Measurements from ENCODE around the gene TOMT. TPM values are rescaled to one million over a fixed set of nuclear protein-coding genes. Genes with fewer than 3 reads are reported as not detected.
"Not testable (repeated sequence)": the region's sequence is repeated elsewhere in the genome, so short reads cannot be mapped to it uniquely, and the experiment has no call there.

TOMT gene
- total RNA-seq, 1 donor from 2014 or later: not detected

DNA sequence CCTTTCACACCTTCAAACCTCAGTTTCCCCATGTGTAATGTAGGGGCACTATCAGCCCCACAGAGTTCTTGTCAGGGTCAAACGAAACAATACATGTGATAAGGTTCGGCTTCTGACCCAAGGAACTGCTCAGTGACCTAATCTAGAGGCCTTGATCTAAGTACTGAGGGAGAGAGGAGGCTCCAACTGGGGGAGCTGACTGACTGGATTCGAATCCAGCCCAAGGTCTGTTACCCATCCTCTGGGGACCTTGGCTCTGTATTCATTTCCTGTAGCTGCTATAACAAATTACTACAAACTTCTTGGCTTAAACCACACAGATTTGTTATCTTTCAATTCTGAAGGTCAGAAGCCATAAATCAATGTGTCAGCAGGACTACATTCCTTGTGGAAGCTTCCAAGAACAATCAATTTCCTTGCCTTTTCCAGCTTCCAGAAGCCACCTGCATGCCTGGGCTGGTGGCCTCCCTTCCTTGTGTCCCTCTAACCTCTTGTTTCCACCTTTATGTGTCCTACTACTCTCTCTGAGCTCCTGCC, 17.5 kb downstream of the TOMT start:
- no peak for DNase-seq (ENCODE audit: low read depth, low spot score)

DNA sequence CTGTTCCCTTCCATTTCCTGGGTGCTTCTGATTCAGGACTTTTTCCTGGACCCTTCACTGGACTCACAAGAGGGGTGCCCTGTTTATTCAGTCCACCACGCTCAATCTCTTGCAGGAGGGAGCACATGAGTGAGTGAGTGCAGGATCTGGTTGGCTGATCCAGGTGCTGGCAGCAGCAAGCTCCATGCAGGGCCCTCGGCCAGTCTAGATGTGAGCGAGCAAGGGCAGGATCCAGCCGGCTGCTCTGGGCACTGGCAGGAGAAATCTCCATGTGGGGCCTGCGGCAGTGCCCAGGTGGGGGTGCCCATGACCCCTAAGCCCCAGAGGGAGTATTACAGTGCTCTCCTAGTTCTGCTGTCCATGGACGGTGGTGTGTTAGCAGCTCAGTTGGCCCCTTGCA, 18.3 kb downstream of the TOMT start:
- DNase-seq (ENCODE audit: low read depth, low spot score): no peak

DNA sequence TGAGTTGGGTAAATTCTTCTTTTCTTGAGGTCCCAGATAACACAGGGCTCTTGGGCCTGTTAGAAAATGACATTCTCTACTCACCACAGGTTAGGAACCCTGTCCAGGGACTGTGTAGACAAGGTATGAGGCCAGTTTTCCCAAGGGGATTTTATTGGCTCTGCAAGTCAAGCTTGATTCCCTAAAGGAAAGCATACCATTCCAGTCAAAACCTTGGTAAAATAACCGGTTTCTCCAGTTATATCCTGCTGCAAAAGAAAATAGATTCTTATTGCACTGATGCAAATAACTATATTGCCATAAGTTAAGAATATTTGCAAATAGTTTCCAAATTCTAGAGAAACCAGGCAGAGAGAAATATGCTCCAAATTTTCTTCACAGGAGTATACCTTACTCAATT, 20.2 kb downstream of the TOMT start:
- DNase-seq (ENCODE audit: low read depth, low spot score): no peak

DNA sequence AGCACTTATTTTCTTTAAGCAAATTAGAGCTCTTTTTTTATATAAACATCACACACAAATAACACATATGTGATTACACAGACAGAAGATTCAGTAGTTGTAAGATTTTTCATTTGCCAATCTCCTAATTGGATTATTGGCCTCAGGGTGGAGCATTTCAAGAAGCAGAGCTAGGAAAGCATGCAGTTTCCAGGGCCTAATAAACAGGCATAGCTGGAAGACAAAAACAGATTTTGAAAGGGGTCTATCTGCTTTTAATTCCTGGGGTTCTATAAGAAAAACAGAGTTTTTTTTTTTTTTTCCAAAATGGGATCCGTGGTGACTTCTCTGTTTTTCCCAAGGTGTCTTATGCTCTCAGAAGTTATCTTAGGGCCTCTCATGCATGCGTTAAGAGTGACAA, 22.2 kb downstream of the TOMT start:
- DNase-seq (ENCODE audit: low read depth, low spot score): no peak

DNA sequence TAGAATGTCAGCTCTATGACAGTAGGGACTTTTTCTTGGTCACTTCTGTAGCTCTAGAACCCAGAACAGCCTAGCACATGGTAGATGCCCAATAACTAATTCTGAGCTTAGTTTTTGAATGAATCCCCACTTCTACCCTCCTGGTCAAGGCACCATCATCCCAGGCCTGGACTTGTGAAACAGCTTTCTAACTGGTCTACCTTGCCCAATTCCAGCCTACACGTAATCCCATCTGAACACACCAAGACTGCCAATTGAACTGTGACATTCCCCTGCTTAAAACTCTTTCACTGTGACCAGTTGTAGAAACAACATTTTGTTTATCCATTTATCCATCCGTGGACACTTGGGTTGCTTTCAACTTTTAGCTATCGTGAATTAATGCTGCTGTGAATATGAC, 23.7 kb downstream of the TOMT start:
- no peak for DNase-seq (ENCODE audit: low read depth, low spot score)

DNA sequence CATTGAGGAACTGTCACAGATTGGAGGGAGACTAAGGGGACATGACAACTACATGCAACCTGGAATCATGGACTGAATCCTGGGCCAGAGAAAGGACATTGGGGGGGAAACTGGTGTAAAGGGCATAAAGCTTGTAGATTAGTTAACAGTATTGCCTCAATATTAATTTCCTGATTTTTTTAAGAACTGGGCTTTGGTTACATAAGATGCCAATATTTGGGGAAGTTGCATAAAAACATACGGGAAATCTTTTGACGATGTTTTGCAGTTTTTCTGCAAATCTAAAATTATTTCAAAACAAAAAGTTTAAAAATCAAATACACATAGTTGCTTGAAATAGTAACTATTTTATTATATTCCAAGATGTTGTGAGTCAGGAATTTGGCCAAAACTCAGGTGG, 26.9 kb downstream of the TOMT start:
- no peak for DNase-seq (ENCODE audit: low read depth, low spot score)

DNA sequence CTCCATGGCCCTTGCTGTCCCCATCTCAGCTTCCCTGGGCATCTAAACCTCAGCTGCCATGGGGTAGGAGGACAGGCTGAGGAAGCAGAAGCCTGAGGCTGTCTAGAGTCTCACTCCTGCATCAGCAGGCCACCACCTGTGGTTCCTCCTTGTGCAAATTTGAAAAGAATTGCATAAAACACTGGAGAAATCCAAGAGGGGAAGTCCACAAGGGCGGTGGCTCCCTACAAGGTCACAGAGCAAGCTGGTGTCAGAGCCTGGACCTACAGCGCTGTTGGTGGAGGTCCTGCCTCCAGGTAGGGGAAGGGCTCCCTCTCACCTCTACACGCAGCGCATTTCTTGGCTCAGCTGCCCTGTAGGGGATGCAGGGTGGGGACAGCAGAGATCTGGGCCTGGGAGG, 29.7 kb downstream of the TOMT start, which contains the start of gene FOLR3:
FOLR3 (plus strand) TSS at position 253 of the 400 bp plus-strand sequence. CDS start 228 bp downstream, outside the sequence.
- DNase-seq (ENCODE audit: low read depth, low spot score): not testable (repeated sequence)

DNA sequence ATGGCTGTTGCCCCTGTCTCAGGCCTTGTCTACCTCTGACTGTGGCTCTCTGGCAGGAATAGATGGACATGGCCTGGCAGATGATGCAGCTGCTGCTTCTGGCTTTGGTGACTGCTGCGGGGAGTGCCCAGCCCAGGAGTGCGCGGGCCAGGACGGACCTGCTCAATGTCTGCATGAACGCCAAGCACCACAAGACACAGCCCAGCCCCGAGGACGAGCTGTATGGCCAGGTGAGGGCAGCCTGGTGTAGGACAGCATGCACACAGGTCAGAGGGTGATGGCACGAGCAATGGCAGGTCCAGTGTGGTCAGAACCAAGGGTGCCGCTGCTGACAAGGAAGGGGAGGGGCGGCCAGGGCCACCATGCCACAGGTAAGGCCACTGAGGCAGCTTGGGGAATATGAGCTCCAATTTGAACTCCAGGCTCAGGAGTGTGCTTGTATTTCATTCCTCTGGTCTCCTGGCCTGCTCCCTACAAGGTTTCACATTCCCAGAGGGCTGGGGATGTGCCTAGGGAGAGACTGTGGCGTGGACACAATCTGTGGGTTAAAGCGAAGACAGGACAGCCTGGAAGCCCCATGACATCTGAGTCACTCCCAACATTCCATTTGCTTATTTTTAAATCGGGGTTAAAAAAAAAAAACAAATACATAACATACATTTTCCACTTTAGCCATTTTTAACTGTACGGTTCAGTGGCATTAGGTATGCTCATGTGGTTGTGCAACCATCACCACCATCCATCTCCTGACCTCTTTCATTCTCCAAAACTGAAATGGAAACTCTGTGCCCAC, 30.4 kb downstream of the TOMT start:
- no peak for DNase-seq (ENCODE audit: low read depth, low spot score)

DNA sequence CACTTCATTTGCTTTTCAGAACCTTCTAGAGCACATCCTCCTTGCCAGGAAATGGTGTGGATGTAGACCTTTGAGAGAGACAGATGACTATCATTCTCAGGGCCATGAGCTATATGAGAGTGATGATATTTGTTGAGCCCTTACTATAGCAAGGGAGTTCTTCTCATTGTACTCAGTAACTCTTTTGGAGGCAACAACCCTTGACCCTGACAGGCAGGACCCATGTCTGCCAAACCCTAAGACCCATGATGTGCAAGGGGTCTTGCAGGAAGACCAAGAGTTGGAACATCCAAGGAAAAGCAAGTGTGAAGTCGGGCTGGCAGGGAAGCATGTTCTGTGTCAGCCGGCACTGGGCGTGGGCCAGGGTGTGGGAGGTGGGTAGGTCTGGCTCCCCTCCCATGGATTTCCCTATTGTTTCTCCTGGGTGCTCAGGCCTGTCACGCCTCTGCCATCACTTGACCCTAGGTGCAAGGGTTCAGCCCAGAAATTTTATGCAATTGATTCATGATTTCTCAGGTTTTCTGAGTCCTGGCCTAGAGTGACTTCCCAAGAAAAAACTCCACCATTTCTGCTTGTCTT, 31.0 kb downstream of the TOMT start:
- DNase-seq (ENCODE audit: low read depth, low spot score): no peak

DNA sequence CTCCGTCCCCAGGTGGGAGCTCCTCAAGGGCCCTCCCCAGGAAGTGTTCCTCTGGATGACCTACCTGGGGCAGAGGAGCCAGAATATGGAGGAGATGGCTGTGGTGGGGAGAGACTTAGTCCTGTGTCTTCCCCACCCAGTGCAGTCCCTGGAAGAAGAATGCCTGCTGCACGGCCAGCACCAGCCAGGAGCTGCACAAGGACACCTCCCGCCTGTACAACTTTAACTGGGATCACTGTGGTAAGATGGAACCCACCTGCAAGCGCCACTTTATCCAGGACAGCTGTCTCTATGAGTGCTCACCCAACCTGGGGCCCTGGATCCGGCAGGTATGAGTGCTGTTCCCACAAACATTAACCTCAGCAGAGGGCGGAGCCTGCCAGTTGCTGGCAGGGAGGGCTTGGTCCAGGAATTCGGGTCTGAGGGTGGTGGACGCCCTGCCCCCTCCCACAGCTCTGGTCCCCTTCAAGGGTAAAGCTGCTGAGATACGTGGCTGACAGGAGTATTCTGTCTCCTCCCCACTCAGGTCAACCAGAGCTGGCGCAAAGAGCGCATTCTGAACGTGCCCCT, 33.2 kb downstream of the TOMT start:
- DNase-seq (ENCODE audit: low read depth, low spot score): no peak

DNA sequence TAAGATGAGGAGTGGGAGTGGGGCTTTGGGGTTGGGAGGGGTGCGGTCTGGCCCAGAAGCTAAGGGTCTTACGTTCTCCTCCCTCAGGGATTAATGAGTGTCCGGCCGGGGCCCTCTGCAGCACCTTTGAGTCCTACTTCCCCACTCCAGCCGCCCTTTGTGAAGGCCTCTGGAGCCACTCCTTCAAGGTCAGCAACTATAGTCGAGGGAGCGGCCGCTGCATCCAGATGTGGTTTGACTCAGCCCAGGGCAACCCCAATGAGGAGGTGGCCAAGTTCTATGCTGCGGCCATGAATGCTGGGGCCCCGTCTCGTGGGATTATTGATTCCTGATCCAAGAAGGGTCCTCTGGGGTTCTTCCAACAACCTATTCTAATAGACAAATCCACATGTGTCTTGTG, 33.8 kb downstream of the TOMT start:
- DNase-seq (ENCODE audit: low read depth, low spot score): no peak

DNA sequence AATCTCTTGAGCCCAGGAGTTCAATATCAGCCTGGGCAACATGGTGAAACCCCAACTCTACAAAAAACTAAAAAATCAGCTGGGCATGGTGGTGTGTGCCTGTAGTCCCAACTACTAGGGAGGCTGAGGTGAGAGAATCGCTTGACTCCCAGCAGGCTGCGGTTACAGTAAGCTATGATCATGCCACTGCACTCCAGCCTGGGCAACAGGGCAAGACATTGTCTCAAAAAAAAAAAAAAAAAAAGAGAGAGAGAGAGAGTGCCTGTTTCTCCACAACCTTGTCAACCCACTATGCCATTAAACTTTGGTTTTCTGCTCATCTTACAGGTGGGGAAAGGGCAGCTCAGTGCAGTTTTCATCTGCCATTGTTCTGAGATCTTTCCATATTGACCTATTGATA, 34.9 kb downstream of the TOMT start:
- no peak for DNase-seq (ENCODE audit: low read depth, low spot score)

DNA sequence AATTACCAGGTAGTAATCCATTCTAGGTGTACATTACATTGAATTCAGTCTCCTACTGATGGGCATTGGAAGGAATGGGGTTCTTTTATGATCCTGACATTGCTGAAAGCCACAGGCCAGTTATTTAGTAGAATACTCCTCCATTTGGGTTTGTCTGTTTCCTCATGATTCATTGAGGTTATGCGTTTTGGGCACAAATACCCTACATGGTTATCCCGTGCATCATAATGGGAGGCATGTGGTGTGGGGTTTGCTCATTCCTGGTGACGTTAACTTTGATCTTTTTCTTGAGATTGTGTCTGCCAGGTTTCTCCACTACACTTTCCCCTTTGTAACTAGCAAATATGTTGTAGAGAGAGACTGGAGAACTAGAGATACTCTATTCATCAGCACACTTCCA, 35.3 kb downstream of the TOMT start:
- DNase-seq (ENCODE audit: low read depth, low spot score): no peak

DNA sequence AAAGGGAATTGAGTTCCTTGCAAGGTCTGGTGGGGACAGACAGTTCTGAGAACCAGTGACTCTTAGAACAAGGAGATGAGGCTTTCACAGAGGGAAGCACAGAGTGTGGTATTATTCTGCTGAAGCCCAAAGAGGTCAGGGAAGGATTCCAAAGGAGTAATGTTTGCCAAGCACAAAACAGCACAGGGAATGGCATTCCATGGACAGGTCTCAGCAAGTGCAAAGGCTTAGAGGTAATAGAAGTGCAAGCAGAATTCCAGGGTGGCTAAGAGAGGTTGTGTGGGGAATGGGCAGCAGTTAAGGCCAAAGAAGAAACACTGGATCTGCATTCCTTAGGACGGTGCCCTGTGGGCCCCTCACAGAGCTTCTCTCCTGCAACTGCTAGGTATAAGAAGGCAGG, 36.4 kb downstream of the TOMT start:
- not testable (repeated sequence) for DNase-seq (ENCODE audit: low read depth, low spot score)

DNA sequence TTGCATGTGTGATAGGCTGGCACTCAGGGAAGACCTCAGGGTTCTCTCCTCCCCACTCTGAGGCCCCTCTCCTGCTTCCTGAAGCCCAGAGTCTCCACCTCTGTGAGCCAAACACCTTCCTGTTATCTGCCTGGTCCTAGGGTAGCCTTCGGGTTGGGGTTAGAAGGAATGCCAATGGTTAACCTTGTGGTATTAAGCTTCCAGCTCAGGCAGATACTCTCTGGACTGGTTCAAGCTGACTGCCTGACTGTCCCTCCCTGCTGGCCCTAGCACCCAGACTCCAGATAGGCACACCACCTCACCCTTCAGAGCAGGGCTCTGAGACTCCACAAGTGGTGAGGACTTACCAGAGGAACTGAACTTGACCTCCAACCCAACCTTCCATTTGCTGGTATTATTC, 36.8 kb downstream of the TOMT start:
- not testable (repeated sequence) for DNase-seq (ENCODE audit: low read depth, low spot score)

DNA sequence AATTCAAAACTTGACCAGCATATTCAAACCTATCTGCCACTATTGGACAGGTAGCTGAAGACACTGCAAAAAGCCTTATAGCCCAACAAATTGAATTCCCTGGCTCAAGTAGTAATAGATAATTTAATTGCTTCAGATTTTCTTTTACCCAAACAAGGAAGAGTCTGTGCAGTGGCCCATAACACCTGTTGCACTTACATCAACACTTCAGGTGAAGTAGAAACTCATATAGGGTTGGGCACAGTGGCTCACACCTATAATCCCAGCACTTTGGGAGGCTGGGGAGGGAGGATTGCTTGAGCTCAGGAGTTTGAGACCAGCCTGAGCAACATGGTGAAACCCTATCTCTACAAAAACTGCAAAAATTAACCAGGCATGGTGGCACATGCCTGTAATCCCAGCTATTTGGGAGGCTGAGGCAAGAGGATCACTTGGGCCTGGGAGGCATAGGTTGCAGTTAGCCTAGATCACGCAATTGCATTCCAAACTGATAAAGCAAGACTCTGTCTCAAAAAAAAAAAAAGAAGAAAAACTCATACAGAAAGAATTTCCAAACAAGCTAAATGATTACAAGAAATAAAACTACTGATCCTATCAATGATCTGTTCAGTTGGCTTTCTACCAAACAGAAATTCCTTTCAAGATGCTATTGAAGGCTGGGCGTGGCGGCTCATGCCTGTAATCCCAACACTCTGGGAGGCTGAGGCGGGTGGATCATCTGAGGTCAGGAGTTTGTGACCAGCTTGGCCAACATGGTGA, 39.3 kb downstream of the TOMT start:
- no peak for DNase-seq (ENCODE audit: low read depth, low spot score)

DNA sequence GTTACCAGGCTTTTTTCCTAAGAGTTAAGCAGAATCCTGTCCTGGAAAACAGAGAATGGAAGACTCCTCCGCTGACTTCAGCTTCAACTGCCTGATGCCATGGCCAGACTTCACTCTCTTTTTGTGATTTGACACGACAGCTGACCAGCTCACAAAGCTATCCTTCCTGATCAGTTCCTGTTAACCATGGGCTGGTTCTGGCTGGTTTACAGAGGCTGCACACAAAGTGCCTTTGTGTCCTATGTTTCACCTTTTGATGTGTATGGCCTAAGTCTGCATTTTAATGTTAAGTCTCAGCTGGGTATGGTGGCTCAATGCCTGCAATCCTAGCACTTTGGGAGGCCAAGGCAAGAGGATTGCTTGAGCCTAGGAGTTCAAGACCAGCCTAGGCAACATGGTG, 40.9 kb downstream of the TOMT start:
- DNase-seq (ENCODE audit: low read depth, low spot score): no peak

DNA sequence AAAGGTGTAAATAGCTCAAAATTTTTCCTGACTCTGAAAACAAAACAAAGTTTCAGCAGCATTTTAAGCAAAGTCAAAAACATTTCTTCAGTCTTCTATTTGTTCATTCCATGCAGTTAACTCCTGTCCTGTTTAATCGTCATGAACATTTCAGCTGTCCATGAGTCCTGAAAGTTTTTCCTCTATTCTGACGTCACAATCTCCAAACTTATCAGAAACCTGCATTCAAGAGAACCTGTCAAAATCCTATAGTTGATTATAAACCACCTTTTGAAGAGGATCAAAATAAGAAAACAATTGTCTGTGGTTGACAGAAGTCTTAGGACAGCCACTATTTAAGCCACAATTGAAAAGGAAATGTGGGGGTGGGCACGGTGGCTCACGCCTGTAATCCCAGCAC, 45.2 kb downstream of the TOMT start:
- no peak for DNase-seq (ENCODE audit: low read depth, low spot score)

DNA sequence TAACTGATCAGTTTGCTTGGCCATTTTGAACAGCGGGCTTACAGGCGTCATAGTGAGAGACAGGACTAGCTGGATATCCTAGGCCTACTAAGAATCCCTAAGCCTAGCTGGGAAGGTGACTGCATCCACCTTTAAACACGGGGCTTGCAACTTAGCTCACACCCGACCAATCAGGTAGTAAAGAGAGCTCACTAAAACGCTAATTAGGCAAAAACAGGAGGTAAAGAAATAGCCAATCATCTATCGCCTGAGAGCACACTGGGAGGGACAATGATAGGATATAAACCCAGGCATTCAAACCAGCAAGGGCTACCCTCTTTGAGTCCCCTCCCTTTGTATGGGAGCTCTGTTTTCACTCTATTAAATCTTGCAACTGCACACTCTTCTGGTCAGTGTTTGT, 48.1 kb downstream of the TOMT start:
- not testable (repeated sequence) for DNase-seq (ENCODE audit: low read depth, low spot score)

DNA sequence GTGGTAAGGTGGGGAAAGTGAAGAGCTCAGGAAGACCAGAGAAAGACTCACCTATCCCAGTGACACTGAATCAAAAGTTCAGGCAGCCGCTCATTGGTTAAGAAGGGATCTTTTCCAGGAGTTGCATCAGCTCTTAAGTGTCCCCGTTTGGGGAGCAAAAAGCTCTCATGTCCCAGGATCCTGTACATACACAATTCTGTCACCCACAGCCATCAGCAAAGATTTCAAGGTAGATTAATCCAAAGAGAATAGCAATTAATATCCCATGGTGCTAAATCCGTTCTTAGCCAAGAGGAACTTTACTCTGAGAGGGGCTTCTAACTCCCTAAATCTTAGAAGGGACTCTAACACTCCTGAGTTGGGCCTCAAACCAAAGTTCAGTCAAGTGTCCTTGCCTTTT, 49.1 kb downstream of the TOMT start:
- no peak for DNase-seq (ENCODE audit: low read depth, low spot score)

DNA sequence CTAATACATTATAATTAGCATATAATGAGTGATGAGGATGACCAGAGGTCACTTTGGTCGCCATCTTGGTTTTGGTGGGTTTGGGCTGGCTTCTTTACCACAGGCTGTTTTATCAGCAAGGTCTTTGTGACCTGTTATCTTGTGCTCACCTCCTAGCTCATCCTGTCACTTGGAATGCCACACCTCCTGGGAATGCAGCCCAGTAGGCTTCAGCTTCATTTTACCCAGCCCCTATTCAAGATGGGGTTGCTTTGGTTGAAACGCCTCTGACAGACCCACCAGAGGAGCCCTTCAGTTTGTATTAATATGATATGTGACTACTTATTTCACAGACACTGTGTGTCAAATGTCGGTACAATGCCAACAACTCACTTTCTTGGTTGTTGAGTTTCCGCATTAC, 50.0 kb downstream of the TOMT start:
- DNase-seq (ENCODE audit: low read depth, low spot score): no peak

DNA sequence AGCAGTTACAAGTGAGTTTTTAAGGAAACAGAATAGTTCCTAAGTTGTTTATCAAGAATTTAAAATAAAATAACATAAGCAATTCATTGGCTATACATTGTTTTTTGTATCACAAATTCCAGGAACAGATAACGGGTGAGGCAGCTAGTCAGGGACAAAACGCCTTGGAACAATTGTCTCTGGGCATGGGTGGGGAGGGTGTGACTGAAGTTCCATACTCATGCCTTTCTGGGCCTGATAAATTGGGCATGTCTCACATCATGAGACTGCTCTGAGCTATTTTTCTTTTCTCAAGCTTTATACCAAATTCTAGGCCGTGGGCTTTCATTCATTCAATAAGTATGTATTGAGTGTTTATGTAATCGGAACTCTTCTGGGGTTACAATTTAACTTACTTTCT, 51.4 kb downstream of the TOMT start:
- DNase-seq (ENCODE audit: low read depth, low spot score): no peak
